ENCODE data around the gene ERP44.

GRCh38 chr9:100052375-100052774 lies 46.4 kb downstream of the ERP44 start:
- TF ChIP-seq, protein P1, sequence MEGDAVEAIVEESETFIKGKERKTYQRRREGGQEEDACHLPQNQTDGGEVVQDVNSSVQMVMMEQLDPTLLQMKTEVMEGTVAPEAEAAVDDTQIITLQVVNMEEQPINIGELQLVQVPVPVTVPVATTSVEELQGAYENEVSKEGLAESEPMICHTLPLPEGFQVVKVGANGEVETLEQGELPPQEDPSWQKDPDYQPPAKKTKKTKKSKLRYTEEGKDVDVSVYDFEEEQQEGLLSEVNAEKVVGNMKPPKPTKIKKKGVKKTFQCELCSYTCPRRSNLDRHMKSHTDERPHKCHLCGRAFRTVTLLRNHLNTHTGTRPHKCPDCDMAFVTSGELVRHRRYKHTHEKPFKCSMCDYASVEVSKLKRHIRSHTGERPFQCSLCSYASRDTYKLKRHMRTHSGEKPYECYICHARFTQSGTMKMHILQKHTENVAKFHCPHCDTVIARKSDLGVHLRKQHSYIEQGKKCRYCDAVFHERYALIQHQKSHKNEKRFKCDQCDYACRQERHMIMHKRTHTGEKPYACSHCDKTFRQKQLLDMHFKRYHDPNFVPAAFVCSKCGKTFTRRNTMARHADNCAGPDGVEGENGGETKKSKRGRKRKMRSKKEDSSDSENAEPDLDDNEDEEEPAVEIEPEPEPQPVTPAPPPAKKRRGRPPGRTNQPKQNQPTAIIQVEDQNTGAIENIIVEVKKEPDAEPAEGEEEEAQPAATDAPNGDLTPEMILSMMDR (IDR thresholded peaks at IDR 0.05) = no peak
- TF ChIP-seq POLR2A (IDR thresholded peaks at IDR 0.05) = no peak

Measured in right lobe of liver (tissue), 4 donors.